Small intestine (tissue), 7 donors: ENCODE measurements around the gene TMEM63A. TPM values are rescaled to one million over a fixed set of nuclear protein-coding genes. Genes with fewer than 3 reads are reported as not detected.
A peak's percentile ranks its signal among the peaks of the same experiment; 100 is the strongest.

Experiments used
- DNase-seq, 2 donors: peaks; one replicate each; pipeline versions ENCODE4 v3.0.0 to v3.0.0-alpha.2; 2013
- FAIRE-seq: peaks from 2 replicates; lab custom pipeline; 2012; peaks lifted over from hg19 to GRCh38; lab: Jason Lieb, UNC
- H3K27ac ChIP-seq, 3 donors: one replicate each; pipeline ENCODE4 v1.5.1; 2013; ENCODE audit warnings: low read length in 2 of 3, mild to moderate bottlenecking in 2 of 3, control low read depth in 1 of 3, inconsistent platforms in 1 of 3, low read depth in 1 of 3, moderate library complexity in 1 of 3
- H3K27me3 ChIP-seq, 3 donors: one replicate each; pipeline ENCODE4 v1.6.1; 2013; ENCODE audit warnings: low read length in 3 of 3, inconsistent platforms in 1 of 3; ENCODE audit not compliant: control insufficient read depth in 3 of 3, insufficient read depth in 3 of 3
- H3K36me3 ChIP-seq, 3 donors: one replicate each; pipeline ENCODE4 v1.6.1; 2013; ENCODE audit warnings: low read length in 3 of 3, inconsistent platforms in 1 of 3, low read depth in 1 of 3, mild to moderate bottlenecking in 1 of 3, moderate library complexity in 1 of 3; ENCODE audit not compliant: control insufficient read depth in 3 of 3, insufficient read depth in 2 of 3
- H3K4me1 ChIP-seq, 3 donors: one replicate each; pipeline ENCODE4 v1.6.1; 2013; ENCODE audit warnings: low read length in 2 of 3, inconsistent platforms in 1 of 3, low read depth in 1 of 3, mild to moderate bottlenecking in 1 of 3, moderate library complexity in 1 of 3; ENCODE audit not compliant: control insufficient read depth in 3 of 3, insufficient read depth in 2 of 3
- H3K4me3 ChIP-seq, 3 donors: one replicate each; pipeline ENCODE4 v1.5.1; 2013; ENCODE audit warnings: low read length in 3 of 3, control low read depth in 1 of 3, inconsistent platforms in 1 of 3, low read depth in 1 of 3, mild to moderate bottlenecking in 1 of 3, moderate library complexity in 1 of 3
- H3K9me3 ChIP-seq, 2 donors: one replicate each; pipeline ENCODE4 v1.6.1; 2013; ENCODE audit warnings: low read depth in 1 of 2, low read length in 1 of 2; ENCODE audit not compliant: control insufficient read depth in 2 of 2, insufficient read depth in 1 of 2
- WGBS, 3 donors: extraction: QIAGEN DNeasy Blood & Tissue Kit; methylation state at CpG; one replicate each; pipeline ENCODE4 v1.1.7; 2013; 5-methylcytosine and 5-hydroxymethylcytosine counted together
- polyA plus RNA-seq, 4 donors: library from polyadenylated mRNA; stranded (reverse) in 3 of 4; unstranded in 1 of 4; fragments of 200-250 nt in 3 of 4; fragments of 120-200 nt in 1 of 4; gene quantifications; one replicate each; pipeline versions ENCODE4 v1.2.1 to v1.2.3, GENCODE V29; 2013
- donor health status: healthy with polysubstance abuse.
- donor health status: control.
- donor health status: control.
- donor health status: Bipolar disorder and iron deficiency.
- donor health status: healthy.

TMEM63A gene
- polyA plus RNA-seq, 4 donors, result 5.1 to 99.2 (median 35.0) TPM

GRCh38 chr1:225860876-225861441 lies 21.2 kb downstream of the TMEM63A start:
- Histone ChIP-seq H3K4me3 (no peak overlapping the region), H3K27me3 (no peaks in the 10 kb centered on the region), H3K4me1 (peaks cover 0 to 24% (median 0%) of the 10 kb centered on the region in 3 donors), H3K36me3 (peaks cover 2 to 85% (median 24%) of the 10 kb centered on the region in 3 donors), H3K27ac (no peak overlapping the region), H3K9me3 (no peaks in the 10 kb centered on the region)
- DNase-seq, result no peak
- 89 to 92% (median 89%) methylated on average over 7 of the region's 7 CpGs for WGBS, 3 donors
- no peak for FAIRE-seq

- Histone ChIP-seq H3K36me3 (peaks cover 2 to 81% (median 16%) of the 10 kb centered on the region in 3 donors), H3K27ac (no peak overlapping the region), H3K27me3 (no peaks in the 10 kb centered on the region), H3K9me3 (no peaks in the 10 kb centered on the region), H3K4me1 (peaks cover 0 to 30% (median 0%) of the 10 kb centered on the region in 3 donors), H3K4me3 (no peak overlapping the region)
- DNase-seq, result no peak
- FAIRE-seq, result no peak
- 83 to 91% (median 88%) methylated on average over 5 of the region's 5 CpGs for WGBS, 3 donors
These were observed 22.1 kb downstream of the TMEM63A start for GRCh38 chr1:225860107-225860506.

- Histone ChIP-seq H3K36me3 (peaks cover 2 to 82% (median 16%) of the 10 kb centered on the region in 3 donors), H3K27ac (no peak overlapping the region), H3K4me3 (no peak overlapping the region), H3K27me3 (no peaks in the 10 kb centered on the region), H3K9me3 (no peaks in the 10 kb centered on the region), H3K4me1 (peaks cover 0 to 28% (median 0%) of the 10 kb centered on the region in 3 donors)
- 92 to 94% (median 93%) methylated on average over 5 of the region's 5 CpGs for WGBS, 3 donors
- no peak for DNase-seq
- FAIRE-seq, result no peak
These were observed 23.0 kb downstream of the TMEM63A start for GRCh38 chr1:225859151-225859550.

DNA sequence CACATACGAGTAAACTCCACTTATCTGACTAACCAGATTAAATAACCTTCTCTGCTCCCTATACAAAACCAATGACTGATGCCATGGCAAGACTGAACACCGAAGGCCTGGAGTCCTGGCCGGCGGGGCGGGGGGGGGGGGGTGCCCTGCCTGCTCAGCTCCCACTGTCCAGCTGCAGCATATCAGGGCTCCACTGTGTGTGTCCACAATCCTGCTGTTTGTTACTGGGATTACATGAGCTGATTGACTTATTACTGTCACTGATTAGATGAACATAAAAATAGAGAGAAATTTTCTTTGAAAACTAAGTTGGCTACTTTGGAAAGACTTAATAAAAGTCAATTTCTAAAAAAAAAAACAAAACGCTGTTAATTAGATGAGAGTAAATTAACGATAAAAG lies 24.9 kb downstream of the TMEM63A start:
- H3K27ac ChIP-seq, result peak overlapping the region in 1 of 3 donors; percentile 59
- DNase-seq, result no peak
- H3K27me3 ChIP-seq, result no peaks in the 10 kb centered on the region
- 56 to 62% (median 62%) methylated on average over 5 to 7 of the region's 7 CpGs for WGBS, 3 donors
- H3K36me3 ChIP-seq, result peaks cover 2 to 83% (median 11%) of the 10 kb centered on the region in 3 donors
- H3K9me3 ChIP-seq, result no peaks in the 10 kb centered on the region
- H3K4me1 ChIP-seq, result peaks cover 0 to 24% (median 0%) of the 10 kb centered on the region in 3 donors
- FAIRE-seq, result no peak
- H3K4me3 ChIP-seq, result no peak overlapping the region

DNA sequence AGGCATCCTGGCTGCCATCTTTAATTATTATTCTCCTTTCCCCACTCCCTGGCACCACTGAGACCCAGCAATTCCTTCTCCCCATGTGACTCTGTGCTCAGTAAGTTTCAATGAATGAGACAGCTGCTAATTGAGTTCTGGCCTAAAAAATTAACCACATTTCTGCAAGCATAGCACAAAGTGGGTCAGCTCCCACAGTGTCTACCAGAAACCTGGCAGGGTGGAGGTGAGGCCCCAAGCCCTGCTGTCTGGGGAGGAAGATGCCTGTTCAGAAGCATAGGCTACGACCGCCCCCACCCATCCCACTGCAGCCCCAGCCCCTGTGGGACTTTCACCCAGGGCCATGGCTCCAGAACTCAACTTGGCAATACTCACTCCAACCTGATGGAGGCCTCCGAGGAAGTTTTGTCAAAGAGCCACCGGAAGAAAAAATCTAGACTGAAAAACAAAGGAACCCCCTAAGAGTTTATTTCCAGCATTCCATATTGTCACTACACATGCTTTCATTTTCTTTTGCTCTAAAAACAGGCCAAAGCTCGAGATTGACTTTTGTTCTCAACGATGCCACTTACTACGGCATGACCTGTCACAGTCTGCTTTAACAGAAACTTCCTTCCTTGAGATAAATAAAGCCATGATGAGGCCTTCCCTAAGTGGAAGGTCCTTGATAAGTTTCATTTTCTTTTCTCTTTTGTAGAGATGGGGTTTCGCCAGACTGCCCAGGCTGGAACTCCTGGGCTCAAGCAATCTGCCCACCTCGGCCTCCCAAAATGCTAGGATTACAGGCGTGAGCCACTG lies 26.5 kb downstream of the TMEM63A start:
- peaks cover 3 to 81% (median 4%) of the 10 kb centered on the region in 3 donors for H3K36me3 ChIP-seq
- H3K27me3 ChIP-seq, result no peaks in the 10 kb centered on the region
- 53 to 64% (median 62%) methylated on average over 10 of the region's 10 CpGs for WGBS, 3 donors
- H3K4me3 ChIP-seq, result no peak overlapping the region
- peaks cover 0 to 5% of the 10 kb centered on the region in 2 donors for H3K9me3 ChIP-seq
- no peak for FAIRE-seq
- peak in 1 of 2 donors; percentile 55 for DNase-seq
- peaks cover 0 to 24% (median 0%) of the 10 kb centered on the region in 3 donors for H3K4me1 ChIP-seq
- H3K27ac ChIP-seq, result peak overlapping the region in 2 of 3 donors; percentile 59 to 69

DNA sequence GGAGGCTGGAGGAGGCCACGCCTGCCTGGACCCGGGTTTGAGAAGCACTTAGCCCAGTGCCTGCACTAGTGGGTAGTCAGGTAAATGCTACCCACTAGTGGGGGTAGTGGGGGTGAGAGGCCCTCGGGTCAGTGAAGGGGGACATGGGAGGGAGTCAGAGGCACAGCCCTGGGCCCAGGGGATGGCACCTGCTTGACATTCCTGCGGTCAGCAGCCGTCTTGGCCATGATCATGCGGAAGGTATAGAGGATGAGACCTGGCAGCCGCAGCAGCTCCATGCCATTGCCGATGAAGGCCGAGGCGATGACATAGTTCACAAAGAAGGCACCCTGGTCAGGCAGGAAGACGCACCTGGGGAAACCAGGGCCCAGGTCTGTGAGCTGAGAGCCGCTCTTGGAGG lies 28.7 kb downstream of the TMEM63A start:
- Histone ChIP-seq H3K4me3 (no peak overlapping the region), H3K4me1 (peaks cover 0 to 33% (median under 1%) of the 10 kb centered on the region in 3 donors), H3K27ac (no peak overlapping the region), H3K9me3 (peaks cover 0 to 5% of the 10 kb centered on the region in 2 donors), H3K36me3 (peaks cover 0 to 81% (median 4%) of the 10 kb centered on the region in 3 donors), H3K27me3 (no peaks in the 10 kb centered on the region)
- FAIRE-seq, result no peak
- no peak for DNase-seq
- 83 to 93% (median 91%) methylated on average over 12 of the region's 12 CpGs for WGBS, 3 donors

GRCh38 chr1:225852413-225853124 lies 29.6 kb downstream of the TMEM63A start:
- WGBS, 3 donors, result 85 to 89% (median 86%) methylated on average over 12 to 13 of the region's 13 CpGs
- Histone ChIP-seq H3K4me3 (no peak overlapping the region), H3K9me3 (peaks cover 0 to 5% of the 10 kb centered on the region in 2 donors), H3K4me1 (peaks cover 0 to 37% (median 4%) of the 10 kb centered on the region in 3 donors), H3K27me3 (no peaks in the 10 kb centered on the region), H3K27ac (no peak overlapping the region), H3K36me3 (peaks cover 0 to 86% (median 4%) of the 10 kb centered on the region in 3 donors)
- DNase-seq (no peak), FAIRE-seq (no peak)

- Histone ChIP-seq H3K9me3 (peaks cover 0 to 5% of the 10 kb centered on the region in 2 donors), H3K27ac (peak overlapping the region in 1 of 3 donors; percentile 28), H3K4me1 (peaks cover 0 to 38% (median 4%) of the 10 kb centered on the region in 3 donors), H3K27me3 (no peaks in the 10 kb centered on the region), H3K36me3 (peaks cover 0 to 89% (median 2%) of the 10 kb centered on the region in 3 donors), H3K4me3 (no peak overlapping the region)
- no peak for FAIRE-seq
- peak in 1 of 2 donors; percentile 64 for DNase-seq
- WGBS, 3 donors, result 20 to 30% (median 21%) methylated on average over 4 of the region's 4 CpGs
These were observed 30.4 kb downstream of the TMEM63A start for GRCh38 chr1:225851805-225852204.
